MCF 10A (cell line): ENCODE data around the gene PIAS3. TPM values are rescaled to one million over a fixed set of nuclear protein-coding genes. Genes with fewer than 3 reads are reported as not detected.

ENCODE experiments used
- BruUV-seq: library from RNA; stranded (reverse); fragments of 400-500 nt; replicated peaks from 2 replicates; lab custom pipeline; 2021; lab: Mats Ljungman, UMichigan
- CTCF ChIA-PET: fragments of 300-600 bp; sonication (Branson Sonifier 250); formaldehyde crosslinking; extraction: SDS; loops from one replicate; lab custom pipeline; 2021; ENCODE audit warnings: antibody characterized with exemption, inconsistent platforms; lab: Yijun Ruan, JAX
- POLR2A ChIA-PET: fragments of 300-600, 350-650 bp; sonication (Branson Sonifier 250); formaldehyde crosslinking; extraction: SDS; loops from one replicate; lab custom pipeline; 2020; ENCODE audit warnings: antibody characterized with exemption, inconsistent platforms; lab: Yijun Ruan, JAX
- DNase-seq: peaks from one replicate; pipeline ENCODE4 v3.0.0-alpha.2; 2018; ENCODE audit not compliant: unreplicated experiment
- H3K27ac Mint-ChIP-seq: one replicate; pipeline ENCODE4 v1.8.0; 2022; ENCODE audit warnings: mild to moderate bottlenecking, low read depth, mixed read lengths; ENCODE audit not compliant: unreplicated experiment
- H3K27me3 Mint-ChIP-seq: one replicate; pipeline ENCODE4 v1.8.0; 2022; ENCODE audit warnings: mixed read lengths; ENCODE audit not compliant: insufficient read depth, unreplicated experiment
- H3K36me3 Mint-ChIP-seq: one replicate; pipeline ENCODE4 v1.8.0; 2022; ENCODE audit warnings: mild to moderate bottlenecking, moderate library complexity, mixed read lengths; ENCODE audit not compliant: insufficient read depth, unreplicated experiment
- H3K4me1 Mint-ChIP-seq: one replicate; pipeline ENCODE4 v1.8.0; 2022; ENCODE audit warnings: mixed read lengths; ENCODE audit not compliant: insufficient read depth, unreplicated experiment
- H3K4me3 Mint-ChIP-seq: one replicate; pipeline ENCODE4 v1.8.0; 2022; ENCODE audit warnings: mild to moderate bottlenecking, moderate library complexity, mixed read lengths; ENCODE audit not compliant: unreplicated experiment
- H3K9me3 Mint-ChIP-seq: one replicate; pipeline ENCODE4 v1.8.0; 2022; ENCODE audit warnings: mixed read lengths; ENCODE audit not compliant: unreplicated experiment
- intact Hi-C: fragments of 100-400 bp; cut with micrococcal nuclease; formaldehyde crosslinking; loops from 2 replicates; pipeline ENCODE4 v1.14.1; 2022
- total RNA-seq: library from RNA; stranded (reverse); gene quantifications from 2 replicates; pipeline ENCODE4 v1.2.3, GENCODE V29; 2022
- TF ChIP-seq, protein P1 (sequence below): fragments of 200-600 bp; IDR thresholded peaks from one replicate; pipeline ENCODE4 v1.8.0; 2022; ENCODE audit warnings: antibody characterized with exemption, mild to moderate bottlenecking; ENCODE audit not compliant: unreplicated experiment

The PIAS3 gene
- total RNA-seq, 1 experiment from 2014 or later: 34.3 TPM

DNA sequence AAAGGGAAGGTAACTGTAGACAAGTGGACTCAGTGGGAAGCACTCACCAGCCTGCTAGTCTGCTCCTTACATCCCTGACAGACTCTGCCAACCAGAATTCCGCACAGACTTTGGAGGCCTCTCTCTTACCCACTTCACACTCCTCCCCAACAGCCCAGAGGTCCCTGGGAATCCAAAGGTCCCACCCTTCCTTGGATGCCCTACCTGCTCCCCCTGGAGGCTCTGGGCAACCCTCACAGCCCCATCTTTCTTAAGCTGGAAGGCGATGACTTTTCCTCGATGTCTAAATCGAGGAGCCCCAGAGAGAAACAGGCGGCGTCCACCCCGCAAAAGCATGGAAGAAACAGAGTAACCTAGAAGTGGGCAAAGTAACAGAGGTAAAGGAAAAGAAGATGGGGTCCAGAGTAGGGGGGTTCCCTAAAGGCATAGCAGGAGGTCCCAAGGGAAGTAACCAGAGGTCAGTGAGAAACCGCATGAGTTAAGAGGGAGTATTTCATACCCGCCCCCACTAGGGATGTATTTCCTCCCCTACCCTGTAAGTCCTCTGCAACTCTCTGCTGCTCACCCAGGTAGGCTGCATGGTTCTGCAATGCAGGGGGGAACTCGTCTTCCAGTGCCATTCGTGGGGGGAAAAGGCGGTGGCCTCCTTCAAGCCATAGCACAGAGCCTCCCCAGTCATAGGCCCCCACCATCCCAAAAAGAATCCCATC is 42.6 kb upstream of the PIAS3 start:
- H3K9me3 Mint-ChIP-seq: no peaks in the 10 kb centered on the region
- POLR2A ChIA-PET: no interaction called here

DNA sequence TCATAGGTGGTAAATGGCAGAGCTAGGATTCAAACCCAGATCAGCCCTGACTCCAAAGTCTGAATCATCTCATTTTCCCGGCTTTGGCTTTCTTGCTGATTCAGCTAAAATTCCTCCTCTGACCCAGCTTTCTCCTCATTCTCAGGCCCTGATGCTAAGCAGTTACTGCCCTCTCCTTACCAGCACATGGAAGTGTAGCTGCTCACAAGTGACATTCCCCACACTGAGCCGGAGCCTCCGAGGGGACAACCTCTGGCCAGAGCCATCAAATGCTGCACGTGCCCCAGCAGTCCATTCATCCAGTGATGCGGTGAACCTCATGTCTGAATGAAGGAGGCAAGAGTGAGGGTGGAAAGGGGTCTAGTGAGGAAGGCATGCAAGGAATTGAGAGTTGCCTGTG is 39.9 kb upstream of the PIAS3 start:
- peaks cover under 1% of the 10 kb centered on the region for H3K4me1 Mint-ChIP-seq
- no peak overlapping the region for H3K4me3 Mint-ChIP-seq
- intact Hi-C loops: no loop called here
- BruUV-seq: no TSS peak
- TF ChIP-seq, protein P1, sequence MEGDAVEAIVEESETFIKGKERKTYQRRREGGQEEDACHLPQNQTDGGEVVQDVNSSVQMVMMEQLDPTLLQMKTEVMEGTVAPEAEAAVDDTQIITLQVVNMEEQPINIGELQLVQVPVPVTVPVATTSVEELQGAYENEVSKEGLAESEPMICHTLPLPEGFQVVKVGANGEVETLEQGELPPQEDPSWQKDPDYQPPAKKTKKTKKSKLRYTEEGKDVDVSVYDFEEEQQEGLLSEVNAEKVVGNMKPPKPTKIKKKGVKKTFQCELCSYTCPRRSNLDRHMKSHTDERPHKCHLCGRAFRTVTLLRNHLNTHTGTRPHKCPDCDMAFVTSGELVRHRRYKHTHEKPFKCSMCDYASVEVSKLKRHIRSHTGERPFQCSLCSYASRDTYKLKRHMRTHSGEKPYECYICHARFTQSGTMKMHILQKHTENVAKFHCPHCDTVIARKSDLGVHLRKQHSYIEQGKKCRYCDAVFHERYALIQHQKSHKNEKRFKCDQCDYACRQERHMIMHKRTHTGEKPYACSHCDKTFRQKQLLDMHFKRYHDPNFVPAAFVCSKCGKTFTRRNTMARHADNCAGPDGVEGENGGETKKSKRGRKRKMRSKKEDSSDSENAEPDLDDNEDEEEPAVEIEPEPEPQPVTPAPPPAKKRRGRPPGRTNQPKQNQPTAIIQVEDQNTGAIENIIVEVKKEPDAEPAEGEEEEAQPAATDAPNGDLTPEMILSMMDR: no peak
- CTCF ChIA-PET: interaction anchor here (1.0 to 21.0 kb wide), 2 partner anchors 12 to 53 kb away, joined by 5 to 617 read pairs; partner anchors contain the start of genes ITGA10 and NUDT17
- POLR2A ChIA-PET: interaction anchor here (0.7 to 1.2 kb wide), 2 partner anchors 73 to 165 kb away, joined by 3 to 4 read pairs; no protein-coding TSS in a partner anchor
- no peak for DNase-seq
- H3K36me3 Mint-ChIP-seq: peaks cover 32% of the 10 kb centered on the region
- no peak overlapping the region for H3K27ac Mint-ChIP-seq
- no peaks in the 10 kb centered on the region for H3K27me3 Mint-ChIP-seq
- H3K9me3 Mint-ChIP-seq: no peaks in the 10 kb centered on the region

More for the DNA sequence above, 42.6 kb upstream of the PIAS3 start:
- DNase-seq: no peak
- Mint-ChIP-seq H3K27me3 (no peaks in the 10 kb centered on the region), H3K4me1 (no peaks in the 10 kb centered on the region), H3K36me3 (peaks cover 41% of the 10 kb centered on the region), H3K27ac (no peak overlapping the region), H3K4me3 (no peak overlapping the region)
- BruUV-seq: no TSS peak
- TF ChIP-seq, protein P1: no peak
- CTCF ChIA-PET: interaction anchor here (0.6 to 21.0 kb wide), 3 partner anchors 9 to 101 kb away, joined by 3 to 617 read pairs (median 17); partner anchors contain the start of gene ITGA10
- intact Hi-C loops: no loop called here

DNA sequence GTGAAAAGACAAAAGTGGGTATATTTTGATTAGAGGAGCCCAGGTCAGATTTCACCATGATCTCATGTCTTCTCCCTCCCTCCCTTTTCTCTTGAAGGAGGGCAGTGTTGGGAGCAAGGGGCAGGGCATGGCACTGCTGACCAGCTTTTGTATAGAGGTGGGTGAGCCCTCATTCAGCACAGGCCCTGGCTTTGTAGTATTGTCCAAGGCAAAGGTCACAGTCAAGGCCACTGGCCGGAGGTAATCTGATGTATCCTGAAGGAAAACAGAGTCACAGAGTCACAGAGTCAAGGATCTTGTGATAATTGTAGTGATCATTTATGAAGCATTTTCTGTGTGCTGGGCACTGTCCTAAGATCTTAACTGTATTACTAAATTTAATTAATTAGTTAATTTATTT is 39.1 kb upstream of the PIAS3 start:
- Mint-ChIP-seq H3K4me3 (no peak overlapping the region), H3K27me3 (no peaks in the 10 kb centered on the region), H3K9me3 (no peaks in the 10 kb centered on the region), H3K4me1 (peaks cover 9% of the 10 kb centered on the region), H3K27ac (peak overlapping the region; percentile 4), H3K36me3 (peaks cover 32% of the 10 kb centered on the region)
- no TSS peak for BruUV-seq
- TF ChIP-seq, protein P1: no peak
- DNase-seq: no peak
- POLR2A ChIA-PET: no interaction called here
- intact Hi-C loops: no loop called here
- CTCF ChIA-PET: interaction anchor here (1.0 to 21.0 kb wide), 3 partner anchors 13 to 137 kb away, joined by 3 to 617 read pairs (median 5); partner anchors contain the start of genes ITGA10 and NUDT17

DNA sequence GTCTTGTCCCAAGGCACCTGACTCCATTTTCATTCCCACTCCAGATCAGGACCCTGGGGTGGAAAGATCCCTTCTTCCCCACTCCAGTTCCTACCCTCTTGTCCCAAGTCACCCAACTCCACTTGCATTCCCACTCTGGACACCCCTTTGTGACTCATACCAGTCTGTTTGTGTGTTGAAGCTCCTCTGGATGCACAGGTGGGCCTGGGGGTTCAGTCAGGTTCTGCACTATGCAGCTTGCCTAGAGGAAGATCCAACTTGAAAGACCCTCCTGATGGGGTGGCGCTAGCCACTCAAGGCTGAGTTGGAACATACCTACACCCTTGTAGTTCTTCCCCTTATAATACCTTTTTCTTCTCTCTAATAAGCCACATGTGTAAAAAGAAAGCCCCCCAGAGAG is 36.6 kb upstream of the PIAS3 start:
- TF ChIP-seq, protein P1: no peak
- CTCF ChIA-PET: interaction anchor here (0.6 to 21.0 kb wide), 5 partner anchors 15 to 85 kb away, joined by 3 to 617 read pairs (median 4); partner anchors contain the start of genes ITGA10 and NUDT17
- peaks cover 29% of the 10 kb centered on the region for H3K4me1 Mint-ChIP-seq
- H3K27me3 Mint-ChIP-seq: no peaks in the 10 kb centered on the region
- no peak overlapping the region for H3K4me3 Mint-ChIP-seq
- no peaks in the 10 kb centered on the region for H3K9me3 Mint-ChIP-seq
- H3K36me3 Mint-ChIP-seq: peaks cover 19% of the 10 kb centered on the region
- POLR2A ChIA-PET: interaction anchor here (0.9 to 2.7 kb wide), 6 partner anchors 11 to 59 kb away, joined by 3 to 8 read pairs (median 5); partner anchors contain the start of genes ITGA10 and PIAS3
- intact Hi-C loops: no loop called here
- BruUV-seq: no TSS peak
- DNase-seq: no peak
- peak overlapping the region; percentile 95 for H3K27ac Mint-ChIP-seq
